HG02763 (cell line): ENCODE data around the gene IFT81.
"Not testable (repeated sequence)": the region's sequence is repeated elsewhere in the genome, so short reads cannot be mapped to it uniquely, and the experiment has no call there.

ENCODE experiments used
- ATAC-seq: cut with Tn5 transposase; IDR thresholded peaks from one replicate; pipeline ENCODE4 v1.9.1; 2021; ENCODE audit warnings: mild to moderate bottlenecking, moderate library complexity; ENCODE audit not compliant: unreplicated experiment

The IFT81 gene

GRCh38 chr12:110200124-110200417 is 75.9 kb downstream of the IFT81 start:
- ATAC-seq: no peak

GRCh38 chr12:110201995-110202394 is 77.8 kb downstream of the IFT81 start:
- ATAC-seq: no peak

DNA sequence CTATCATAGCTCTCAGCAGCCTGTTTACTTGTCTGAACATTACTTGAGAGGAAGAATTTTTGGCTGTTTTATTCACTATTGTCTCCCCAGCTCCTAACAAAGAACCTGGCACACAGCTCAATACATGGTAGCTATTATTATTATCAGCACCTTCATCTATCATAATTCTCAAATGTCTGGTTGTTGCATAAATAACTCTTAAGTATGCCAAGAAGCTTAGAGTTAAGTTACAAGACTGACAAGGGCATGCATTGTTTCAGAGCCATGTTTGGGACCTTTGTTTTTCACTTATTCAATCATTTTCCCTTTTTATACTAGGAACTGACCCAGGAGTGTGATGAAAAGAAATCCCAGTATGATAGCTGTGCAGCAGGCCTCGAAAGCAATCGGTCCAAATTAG is 79.4 kb downstream of the IFT81 start:
- ATAC-seq: no peak

DNA sequence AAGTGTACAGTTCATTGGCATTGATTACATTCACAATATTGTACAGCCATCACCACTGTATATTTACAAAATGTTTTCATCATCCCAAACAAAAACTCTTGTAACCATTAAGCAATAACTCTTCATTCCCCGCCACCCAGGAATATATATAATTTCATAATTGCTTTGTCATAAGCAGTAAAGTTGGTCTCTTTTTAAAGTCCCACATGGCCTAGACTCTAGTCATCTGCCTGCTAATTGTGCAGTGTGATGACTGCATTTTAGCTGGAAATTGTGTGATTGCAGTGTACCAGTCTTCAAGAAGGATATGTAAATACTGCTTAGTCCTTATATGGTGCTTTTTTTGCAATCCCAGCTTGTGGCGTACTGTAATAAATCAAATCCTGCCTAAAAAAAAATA is 81.8 kb downstream of the IFT81 start:
- no peak for ATAC-seq

DNA sequence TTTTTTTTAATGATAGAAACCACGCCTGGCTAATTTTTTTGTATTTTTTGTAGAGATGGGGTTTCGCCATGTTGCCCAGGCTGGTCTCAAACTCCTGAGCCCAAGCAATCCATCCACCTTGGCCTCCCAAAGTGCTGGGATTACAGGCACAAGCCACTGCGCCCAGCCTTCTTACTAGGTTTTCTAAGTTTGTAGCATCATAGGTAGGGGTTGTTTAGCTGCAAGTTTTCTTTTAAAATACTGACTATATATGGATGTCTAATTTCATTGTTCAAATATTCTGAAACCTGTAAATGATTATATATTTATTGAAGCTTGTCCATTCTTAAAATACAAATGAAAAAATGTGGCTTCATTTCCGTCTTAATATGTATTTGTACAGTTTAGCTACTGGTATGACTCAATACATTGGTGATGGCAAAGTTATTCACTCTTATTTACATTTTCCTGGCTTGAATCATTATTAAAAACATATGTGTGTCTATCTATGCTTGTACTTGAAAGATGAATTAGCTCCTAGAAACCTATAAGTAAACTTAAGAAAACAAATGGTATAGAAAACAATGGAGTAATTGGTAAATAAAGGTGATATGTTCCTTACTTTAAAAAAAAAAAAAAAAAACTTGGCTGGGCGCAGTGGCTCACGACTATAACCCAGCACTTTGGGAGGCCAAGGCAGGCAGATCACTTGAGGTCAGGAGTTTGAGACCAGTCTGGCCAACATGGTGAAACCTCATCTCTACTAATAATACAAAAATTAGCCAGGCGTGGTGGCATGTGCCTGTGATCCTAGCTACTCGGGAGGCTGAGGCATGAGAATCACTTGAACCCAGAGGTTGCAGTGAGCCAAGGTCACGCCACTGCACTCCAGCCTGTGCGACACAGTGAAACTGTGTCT is 87.7 kb downstream of the IFT81 start:
- not testable (repeated sequence) for ATAC-seq

GRCh38 chr12:110217996-110218674 is 94.0 kb downstream of the IFT81 start:
- ATAC-seq: no peak

GRCh38 chr12:110222027-110222426 is 97.9 kb downstream of the IFT81 start:
- ATAC-seq: no peak

- ATAC-seq: no peak
Observed at GRCh38 chr12:110222433-110222832, 98.3 kb downstream of the IFT81 start.

DNA sequence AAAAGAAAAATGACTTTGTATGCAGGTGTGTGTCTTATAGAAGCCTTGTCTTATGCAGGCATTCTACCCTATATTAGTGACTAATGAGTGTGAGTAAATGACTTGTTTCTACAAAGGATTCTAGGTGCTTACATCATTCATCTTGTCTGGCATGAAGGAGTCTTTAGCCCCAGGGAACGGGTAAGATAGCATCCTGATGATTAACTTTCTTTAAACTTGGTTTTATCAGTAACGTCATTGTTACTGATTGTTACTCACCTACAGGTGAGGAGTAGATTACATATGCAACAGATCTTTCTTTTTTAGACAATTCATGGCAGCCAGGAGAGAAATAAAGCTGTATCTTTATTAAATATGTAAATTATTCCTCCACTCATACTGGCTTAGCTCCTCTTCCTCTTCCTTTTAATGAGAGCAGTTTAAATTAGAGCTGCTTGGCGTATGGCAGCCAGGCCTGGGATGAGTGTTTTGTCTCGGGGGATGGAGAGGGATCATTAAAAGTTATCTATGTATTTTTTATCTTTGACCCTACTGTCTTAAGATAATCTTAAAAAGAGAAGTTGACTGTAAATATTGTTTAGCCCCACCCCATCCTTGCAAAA is 99.7 kb downstream of the IFT81 start:
- no peak for ATAC-seq

GRCh38 chr12:110224379-110225304 is 100.5 kb downstream of the IFT81 start:
- no peak for ATAC-seq

DNA sequence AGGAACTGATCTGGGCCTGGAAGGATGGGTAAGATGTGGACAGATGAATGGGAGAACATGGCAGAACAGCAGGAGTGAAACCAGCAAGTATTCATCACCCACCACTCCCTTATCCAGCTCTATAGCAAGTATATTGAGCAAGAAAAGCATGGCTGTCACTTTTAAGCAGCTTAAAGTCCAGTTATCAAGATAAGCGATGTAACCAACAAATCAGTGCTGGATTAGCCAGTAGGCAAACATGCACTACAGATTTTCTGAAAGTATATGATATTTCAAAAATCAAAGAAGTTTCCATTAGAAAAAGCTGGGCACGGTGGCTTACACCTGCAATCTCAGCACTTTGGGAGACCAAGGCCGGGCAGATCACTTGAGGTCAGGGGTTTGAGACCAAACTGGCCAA is 103.0 kb downstream of the IFT81 start:
- no peak for ATAC-seq

- ATAC-seq: not testable (repeated sequence)
Observed at GRCh38 chr12:110228348-110228747, 104.2 kb downstream of the IFT81 start.

DNA sequence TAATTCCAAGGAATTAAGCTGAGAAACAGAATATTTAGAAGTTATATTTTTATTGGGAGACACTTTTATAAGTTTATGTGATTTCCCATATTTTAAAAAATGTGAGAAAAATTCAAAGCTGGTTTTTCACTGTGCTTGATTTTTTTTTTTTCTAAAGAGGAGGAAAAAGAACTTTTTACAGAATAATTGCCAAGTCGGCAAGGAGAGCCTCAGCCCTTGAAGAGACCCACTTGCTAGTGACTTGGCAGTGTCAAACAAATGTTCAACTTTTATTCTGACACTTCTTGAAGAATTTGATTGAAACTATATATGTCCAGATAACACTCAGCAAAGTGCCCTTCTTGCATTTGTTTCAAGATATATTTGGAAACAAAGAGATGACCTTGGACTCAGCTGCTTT is 104.6 kb downstream of the IFT81 start:
- ATAC-seq: no peak

- no peak for ATAC-seq
Observed at GRCh38 chr12:110229409-110229808, 105.3 kb downstream of the IFT81 start.

- no peak for ATAC-seq
Observed at GRCh38 chr12:110230655-110231054, 106.5 kb downstream of the IFT81 start.

DNA sequence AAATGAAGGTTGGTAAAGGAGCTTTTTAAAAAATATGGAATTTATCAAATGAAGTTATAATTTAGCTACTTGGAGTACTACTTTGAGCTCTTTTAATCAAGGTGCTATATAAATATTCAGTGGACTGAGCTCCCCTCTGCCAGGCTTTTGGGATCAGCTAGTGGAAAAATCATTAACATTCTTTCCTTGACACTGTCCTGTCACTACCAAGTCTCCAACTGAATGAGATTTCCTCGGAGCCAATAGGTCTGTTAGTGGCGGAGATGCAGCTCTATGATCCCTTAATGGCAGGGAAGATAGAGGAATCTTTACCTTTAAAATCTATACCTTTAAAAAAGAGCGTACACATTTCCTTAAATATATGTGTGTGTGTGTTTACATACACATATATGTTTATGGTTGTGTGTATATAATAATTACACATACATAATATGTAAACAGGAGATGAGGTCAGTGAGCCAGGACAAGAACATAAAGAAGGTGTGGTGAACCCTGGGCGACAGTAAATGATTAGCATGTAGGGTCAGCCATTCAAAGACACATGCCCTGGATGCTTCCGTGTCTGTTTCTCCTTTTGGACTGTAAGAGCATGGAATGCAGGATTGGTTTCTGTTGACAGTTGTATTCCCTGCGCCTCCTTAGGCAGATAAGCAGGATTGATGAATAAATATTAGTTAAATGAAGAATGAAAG is 109.2 kb downstream of the IFT81 start:
- ATAC-seq: no peak

- no peak for ATAC-seq
Observed at GRCh38 chr12:110234331-110234751, 110.2 kb downstream of the IFT81 start.

- no peak for ATAC-seq
Observed at GRCh38 chr12:110234755-110235154, 110.6 kb downstream of the IFT81 start.

DNA sequence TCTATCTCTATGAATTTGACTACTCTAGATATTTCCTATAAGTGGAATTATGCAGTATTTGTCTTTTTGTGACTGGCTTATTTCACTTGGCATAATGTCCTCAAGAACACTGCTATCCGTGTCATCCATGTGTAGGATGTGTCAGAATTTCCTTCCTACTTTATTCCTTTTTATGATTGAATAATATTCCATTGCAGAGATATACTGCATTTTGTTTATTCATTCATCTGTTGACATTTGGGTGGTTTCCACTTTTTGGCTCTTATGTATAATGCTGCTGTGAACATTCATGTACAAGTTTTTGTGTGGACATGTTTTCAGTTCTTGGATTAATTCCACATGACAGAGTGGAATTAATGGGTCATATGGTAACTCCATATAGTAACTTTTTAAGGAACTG is 111.2 kb downstream of the IFT81 start:
- ATAC-seq: no peak

GRCh38 chr12:110243227-110243626 is 119.1 kb downstream of the IFT81 start:
- ATAC-seq: no peak
